ENCODE measurements around the gene MBOAT1.

The MBOAT1 gene

GRCh38 chr6:20233007-20233730, 20.9 kb upstream of the MBOAT1 start:
- no peak for DNase-seq (ENCODE audit: low read depth in 2 of 2)

GRCh38 chr6:20232188-20232587, 19.9 kb upstream of the MBOAT1 start:
- DNase-seq (ENCODE audit: low read depth in 2 of 2): no peak

- DNase-seq (ENCODE audit: low read depth in 2 of 2): no peak
Observed at GRCh38 chr6:20230401-20231119, 18.3 kb upstream of the MBOAT1 start.

- DNase-seq (ENCODE audit: low read depth in 2 of 2): no peak
Observed at GRCh38 chr6:20229881-20230280, 17.6 kb upstream of the MBOAT1 start.

GRCh38 chr6:20227350-20227749, 15.1 kb upstream of the MBOAT1 start:
- DNase-seq (ENCODE audit: low read depth in 2 of 2): no peak

GRCh38 chr6:20223141-20223540, 10.9 kb upstream of the MBOAT1 start:
- no peak for DNase-seq (ENCODE audit: low read depth in 2 of 2)

GRCh38 chr6:20221421-20221820, 9.2 kb upstream of the MBOAT1 start:
- DNase-seq (ENCODE audit: low read depth in 2 of 2): no peak

DNA sequence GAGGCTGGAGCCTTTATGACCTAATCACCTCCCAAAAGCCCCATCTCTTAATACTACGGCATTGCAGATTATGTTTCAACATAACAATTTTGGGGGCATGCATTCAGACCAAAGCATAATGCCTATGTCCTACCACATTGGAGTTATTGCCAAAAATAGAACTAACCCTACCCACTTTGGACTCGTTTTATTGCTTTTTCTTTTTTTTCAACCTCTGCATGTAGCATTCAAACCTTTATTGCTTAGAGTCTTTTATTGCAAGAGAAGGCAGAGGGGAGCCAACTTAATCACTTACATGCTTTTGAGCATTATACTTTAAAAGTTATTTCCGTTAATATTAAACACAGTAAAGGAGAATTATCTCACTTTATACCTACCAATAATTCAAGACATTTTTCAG, 8.1 kb upstream of the MBOAT1 start:
- no peak for DNase-seq (ENCODE audit: low read depth in 2 of 2)

GRCh38 chr6:20217891-20218290, 5.6 kb upstream of the MBOAT1 start:
- no peak for DNase-seq (ENCODE audit: low read depth in 2 of 2)

- DNase-seq (ENCODE audit: low read depth in 2 of 2): no peak
Observed at GRCh38 chr6:20217324-20217855, 5.1 kb upstream of the MBOAT1 start.

DNA sequence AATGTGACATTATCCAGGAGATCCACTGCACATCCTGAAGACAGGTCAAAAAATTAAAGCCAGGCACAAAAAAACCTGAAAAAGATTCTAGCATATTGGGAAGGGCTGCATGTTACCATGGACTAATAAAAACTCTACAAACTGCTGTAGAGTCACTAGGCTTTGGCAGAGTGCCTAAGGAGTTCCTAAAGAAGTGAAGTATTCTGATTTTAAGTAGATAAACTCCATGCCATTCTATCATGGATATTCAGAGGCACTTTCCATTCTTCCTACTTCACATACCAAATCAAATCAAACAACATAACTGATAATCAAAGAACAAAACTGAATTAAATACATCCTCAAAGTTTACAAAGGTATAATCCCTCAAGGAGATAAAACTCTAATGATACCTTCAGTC, 3.0 kb upstream of the MBOAT1 start:
- no peak for DNase-seq (ENCODE audit: low read depth in 2 of 2)

- DNase-seq (ENCODE audit: low read depth in 2 of 2): no peak
Observed at GRCh38 chr6:20213271-20213798, 1.1 kb upstream of the MBOAT1 start.

GRCh38 chr6:20211941-20212391, 303 bp downstream of the MBOAT1 start:
- no peak for DNase-seq (ENCODE audit: low read depth in 2 of 2)

DNA sequence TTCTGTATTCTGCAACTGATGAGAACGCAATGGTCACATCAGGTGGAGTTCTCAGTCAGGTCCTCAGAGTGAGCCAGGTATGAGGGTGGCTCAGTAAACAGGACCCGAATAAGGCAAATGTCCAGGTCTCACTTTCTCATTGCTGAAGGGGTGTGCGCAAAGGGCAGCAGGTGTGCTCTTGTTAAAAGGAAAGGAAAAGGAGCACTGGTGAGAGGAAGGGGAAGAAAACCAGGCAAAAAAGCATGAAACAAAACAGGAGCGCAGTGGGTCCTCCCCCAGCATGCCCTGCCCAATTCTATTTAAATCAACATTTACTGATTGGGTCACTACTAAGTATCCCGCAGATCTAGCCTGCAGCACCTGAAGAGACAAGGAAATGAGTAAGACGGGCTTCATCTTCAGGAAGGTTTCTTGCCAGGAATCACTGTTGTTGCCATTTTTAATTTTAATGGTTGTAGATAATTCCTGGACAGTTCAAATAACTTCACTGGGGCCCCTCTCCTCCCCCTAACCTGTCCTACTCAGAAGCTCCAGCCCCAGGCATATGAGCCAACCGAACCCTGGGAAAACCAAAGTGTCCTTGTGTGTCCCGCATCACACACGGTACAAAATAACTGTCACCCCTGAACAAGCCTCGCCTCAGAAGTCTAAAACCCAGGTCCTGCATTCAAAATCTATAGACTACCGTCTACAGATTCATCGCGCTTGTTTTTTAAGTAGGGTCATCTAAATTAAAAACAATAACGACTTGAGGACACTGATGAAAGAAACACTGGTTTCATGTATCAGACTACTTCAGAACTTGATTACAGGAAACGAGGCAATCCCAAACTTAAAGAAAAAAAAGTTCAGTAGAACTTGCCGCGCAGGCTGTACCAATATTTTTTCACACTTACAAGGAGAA, 980 bp downstream of the MBOAT1 start:
- DNase-seq (ENCODE audit: low read depth in 2 of 2): no peak

- no peak for DNase-seq (ENCODE audit: low read depth in 2 of 2)
Observed at GRCh38 chr6:20210158-20210557, 2.1 kb downstream of the MBOAT1 start.

DNA sequence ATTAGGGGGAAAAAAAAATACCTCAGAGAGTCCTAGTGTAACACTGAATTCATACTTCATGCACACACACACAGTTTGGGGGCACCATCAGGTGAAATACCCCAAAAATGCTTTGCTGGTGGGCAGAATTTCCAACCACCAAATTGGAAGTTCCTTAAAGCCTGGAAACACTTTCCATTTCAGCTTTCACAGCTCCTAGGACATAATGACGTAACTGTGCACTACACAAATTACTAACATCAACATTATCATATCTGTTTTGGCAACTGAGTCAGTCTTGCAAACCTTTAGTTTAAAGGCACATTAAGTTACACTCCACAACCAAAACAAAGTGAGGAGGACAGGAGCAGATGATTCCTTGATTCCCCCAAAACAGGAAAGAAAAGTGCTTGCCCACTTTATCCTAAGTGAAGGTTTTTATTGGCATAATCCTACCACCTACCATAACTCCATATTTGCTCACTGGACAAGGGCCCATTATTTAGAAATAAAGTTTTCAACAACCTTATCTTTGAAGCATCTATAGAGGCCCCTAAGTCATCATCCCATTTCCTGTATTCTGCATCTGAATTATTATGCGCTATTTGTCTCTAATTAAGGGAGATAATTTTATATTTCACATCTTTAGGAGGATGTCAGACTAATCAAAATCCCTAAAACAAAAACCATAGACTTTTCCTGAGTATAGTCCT, 3.4 kb downstream of the MBOAT1 start:
- DNase-seq (ENCODE audit: low read depth in 2 of 2): no peak

GRCh38 chr6:20207088-20207418, 5.2 kb downstream of the MBOAT1 start:
- DNase-seq (ENCODE audit: low read depth in 2 of 2): no peak

- no peak for DNase-seq (ENCODE audit: low read depth in 2 of 2)
Observed at GRCh38 chr6:20205722-20206161, 6.5 kb downstream of the MBOAT1 start.

DNA sequence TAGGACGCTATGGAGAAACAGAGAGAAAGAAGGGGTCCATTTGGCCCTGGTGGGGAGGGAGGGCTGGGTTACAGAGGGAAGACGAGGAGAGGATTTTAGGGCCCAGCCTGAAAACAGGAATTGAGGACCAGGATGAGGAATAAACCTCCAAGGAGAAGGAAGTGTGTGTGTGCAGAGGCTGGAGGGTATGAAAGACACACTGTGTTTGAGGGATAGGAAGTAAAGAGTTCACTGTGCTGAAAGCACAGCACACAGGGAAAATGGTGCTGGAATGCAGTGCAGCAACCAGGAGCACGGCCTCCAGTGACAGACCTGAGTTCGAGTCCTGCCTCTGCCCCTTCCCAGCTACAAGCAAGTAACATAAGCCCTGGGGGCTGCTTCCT, 7.8 kb downstream of the MBOAT1 start:
- DNase-seq (ENCODE audit: low read depth in 2 of 2): no peak

DNA sequence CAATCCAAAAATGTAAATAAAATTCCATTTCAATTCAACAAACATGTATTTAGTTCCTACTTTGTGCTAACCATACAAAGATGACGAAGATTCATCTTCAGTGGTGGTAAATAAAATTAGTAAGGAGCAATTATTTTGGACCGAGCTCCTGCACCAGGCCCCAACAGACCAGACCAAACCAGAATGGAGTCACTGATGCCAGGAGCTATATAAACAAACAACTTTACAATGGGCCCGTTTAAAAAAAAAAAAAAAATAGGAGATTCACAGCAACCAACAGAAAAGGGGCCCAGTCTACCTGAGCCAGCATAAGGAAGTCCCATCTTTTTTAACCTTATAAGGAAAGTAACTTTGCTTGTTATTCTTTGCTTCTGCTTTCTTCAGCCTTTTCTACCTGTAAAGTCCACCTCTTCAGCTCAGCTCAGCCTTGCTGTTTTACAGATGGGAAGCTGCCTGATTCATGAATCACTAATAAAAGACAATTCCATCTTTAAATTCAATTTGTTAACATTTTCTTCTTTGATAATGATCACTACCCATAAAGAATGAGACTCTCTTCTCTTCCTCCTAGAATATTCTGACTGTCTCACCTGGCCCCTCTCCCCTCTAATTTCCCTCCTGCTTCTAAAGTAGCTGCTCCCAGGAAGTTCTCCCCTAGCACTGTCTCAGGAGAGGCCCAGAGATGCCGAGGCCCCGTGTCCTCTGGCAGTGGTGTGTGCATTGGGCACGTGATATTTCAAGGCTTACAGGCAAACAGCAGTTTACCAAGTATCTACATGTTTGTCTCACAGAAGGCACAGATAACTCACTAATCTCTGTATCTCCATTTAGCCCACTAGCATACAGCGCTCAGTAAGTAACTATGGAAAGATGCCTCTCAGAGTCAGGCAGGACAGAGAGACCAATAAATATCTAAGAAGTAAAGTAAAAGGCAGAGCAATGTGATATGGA, 8.4 kb downstream of the MBOAT1 start:
- no peak for DNase-seq (ENCODE audit: low read depth in 2 of 2)

Data from stimulated activated CD8-positive, alpha-beta memory T cell treated with anti-CD3 and anti-CD28 coated beads, Interleukin-15, amount 100 ng/mL, for 48 hours (primary cell).